Measurements from ENCODE around the gene RP9. TPM values are rescaled to one million over a fixed set of nuclear protein-coding genes. Genes with fewer than 3 reads are reported as not detected.

The RP9 gene
- total and polyA plus RNA-seq, 9 of the 15 experiments (the other 6 are each of a cell fraction or from before 2014, with no cell fraction given) = 10.7 to 44.8 (median 33.4) TPM

DNA sequence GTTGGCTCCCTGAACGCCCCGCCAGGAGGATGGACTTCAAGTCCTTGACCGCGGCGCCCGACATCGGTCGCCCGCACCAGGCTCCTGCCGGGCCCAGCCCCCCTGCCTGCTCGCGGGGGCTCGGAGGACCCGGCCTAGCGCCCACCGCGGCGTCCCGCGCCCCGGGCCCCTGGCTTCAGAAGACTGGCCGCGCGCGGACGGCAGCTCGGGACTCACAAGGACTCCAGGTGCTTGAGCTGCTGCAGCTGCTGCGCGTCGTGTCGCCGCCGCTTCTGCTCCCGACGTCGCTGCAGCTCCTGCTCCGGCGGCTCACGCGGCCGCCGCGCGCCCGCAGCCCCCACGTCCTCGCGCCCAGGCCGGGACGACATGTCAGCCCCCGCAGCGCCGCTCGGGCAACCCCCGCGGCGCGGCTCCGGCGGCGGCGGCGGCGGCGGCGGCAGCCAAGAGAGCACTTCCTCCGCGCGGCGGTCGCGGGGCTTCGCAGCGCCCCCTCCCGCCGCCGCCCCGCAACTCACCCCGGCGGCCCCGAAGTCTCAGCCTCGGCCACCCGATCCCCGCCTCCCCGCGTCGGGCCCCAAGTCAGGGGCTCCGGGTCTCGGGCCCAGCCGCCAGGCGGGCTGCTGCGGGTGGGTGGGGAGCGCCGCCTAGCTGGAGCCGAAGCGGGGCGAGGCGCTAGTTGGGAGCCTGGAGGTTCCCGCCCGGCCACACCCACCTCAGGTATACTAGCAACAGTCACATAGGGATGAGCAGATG is at the start of gene RP9 (continued):
- TF ChIP-seq ILK (tag; IDR thresholded peaks at IDR 0.05; ENCODE audit: borderline replicate concordance, low read depth) (no peak), CCAR2 (IDR thresholded peaks at IDR 0.05; ENCODE audit: low read depth, low read length) (no peak), MYBL2 (IDR thresholded peaks at IDR 0.05; ENCODE audit: low read depth) (no peak), MYBL2 (CRISPR knock-in tag; IDR thresholded peaks at IDR 0.05; ENCODE audit: borderline replicate concordance) (no peak), TGIF2 (CRISPR knock-in tag; IDR thresholded peaks at IDR 0.05) (no peak), ZNF197 (CRISPR knock-in tag; IDR thresholded peaks at IDR 0.05; ENCODE audit: low read depth) (peak; percentile 54; the same call in 1 of the 2 replicates), ZNF184 (CRISPR knock-in tag; IDR thresholded peaks at IDR 0.05) (no peak), ZFP30 (CRISPR knock-in tag; IDR thresholded peaks at IDR 0.05; ENCODE audit: borderline replicate concordance) (no peak), SIX5 (IDR thresholded peaks at IDR 0.05; ENCODE audit: borderline replicate concordance in 1 of 2, insufficient read depth in 1 of 2, low read depth in 1 of 2, low read length in 2 of 2) (no peak), ZEB2 (IDR thresholded peaks at IDR 0.05) (peak; percentile 42; the same call in 1 of the 2 replicates), ELK1 (CRISPR knock-in tag; IDR thresholded peaks at IDR 0.05) (no peak), SMAD2 (IDR thresholded peaks at IDR 0.05; ENCODE audit: low read depth, low read length) (no peak), ZNF24 (IDR thresholded peaks at IDR 0.05) (peak; percentile 31; the same call in 1 of the 2 replicates), HBP1 (CRISPR knock-in tag; IDR thresholded peaks at IDR 0.05) (no peak), CREB3 (tag; conservative IDR thresholded peaks at IDR 0.05; ENCODE audit: low read depth) (no peak), TSC22D4 (tag; IDR thresholded peaks at IDR 0.05) (no peak), NEUROD1 (IDR thresholded peaks at IDR 0.05; ENCODE audit: borderline replicate concordance, low read depth, low read length, partially characterized antibody) (peak; percentile 72), RNF2 (IDR thresholded peaks at IDR 0.05) (no peak)
- TF ChIP-seq, protein P1, sequence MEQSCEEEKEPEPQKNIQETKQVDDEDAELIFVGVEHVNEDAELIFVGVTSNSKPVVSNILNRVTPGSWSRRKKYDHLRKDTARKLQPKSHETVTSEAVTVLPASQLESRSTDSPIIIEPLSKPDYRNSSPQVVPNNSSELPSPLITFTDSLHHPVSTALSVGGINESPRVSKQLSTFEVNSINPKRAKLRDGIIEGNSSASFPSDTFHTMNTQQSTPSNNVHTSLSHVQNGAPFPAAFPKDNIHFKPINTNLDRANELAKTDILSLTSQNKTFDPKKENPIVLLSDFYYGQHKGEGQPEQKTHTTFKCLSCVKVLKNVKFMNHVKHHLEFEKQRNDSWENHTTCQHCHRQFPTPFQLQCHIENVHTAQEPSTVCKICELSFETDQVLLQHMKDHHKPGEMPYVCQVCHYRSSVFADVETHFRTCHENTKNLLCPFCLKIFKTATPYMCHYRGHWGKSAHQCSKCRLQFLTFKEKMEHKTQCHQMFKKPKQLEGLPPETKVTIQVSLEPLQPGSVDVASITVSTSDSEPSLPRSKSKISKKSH (CRISPR knock-in tag; IDR thresholded peaks at IDR 0.05) = no peak
